SK-N-MC (cell line): ENCODE measurements around the gene ACAA2.

Source experiments
- EZH2 ChIP-seq: fragments of 200-600 bp; sonication (generic); IDR thresholded peaks from one replicate; pipeline ENCODE4 v1.6.1; 2017; ENCODE audit warnings: antibody characterized with exemption
- FOXP2 ChIP-seq: optimal IDR thresholded peaks from 2 replicates; pipeline ENCODE3; 2011; ENCODE audit warnings: mild to moderate bottlenecking, moderate library complexity; ENCODE audit not compliant: insufficient read depth; ENCODE audit errors: extremely low read length, control extremely low read depth
- POLR2AphosphoS5 ChIP-seq: IDR thresholded peaks from 2 replicates; pipeline ENCODE4 v1.6.1; 2012; ENCODE audit warnings: mild to moderate bottlenecking, low read depth, low read length, borderline replicate concordance

DNA sequence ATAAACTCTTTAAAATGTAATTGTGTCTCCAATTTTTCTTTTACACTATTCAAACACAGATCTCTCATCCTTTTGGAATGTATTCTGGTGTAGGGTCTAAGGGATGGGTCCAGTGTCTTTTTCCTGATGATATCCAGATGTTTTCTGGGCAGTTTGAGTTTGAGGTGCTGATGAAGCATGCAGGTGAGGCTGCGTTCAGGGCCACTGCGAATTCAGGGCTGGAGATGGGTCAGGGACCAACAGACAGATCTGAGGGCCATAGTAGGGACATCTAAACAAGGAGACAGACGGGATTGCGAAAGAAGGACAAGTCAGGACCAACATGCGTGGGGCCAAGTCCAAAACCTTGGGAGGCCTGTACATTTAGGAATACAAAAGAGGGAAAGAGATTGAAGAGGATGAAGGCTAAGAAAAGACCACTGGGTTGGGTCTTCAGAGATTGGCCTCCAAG lies 70.2 kb downstream of the ACAA2 start:
- no peak for TF ChIP-seq EZH2
- no peak for TF ChIP-seq POLR2AphosphoS5
- no peak for TF ChIP-seq FOXP2
